Endothelial cell of umbilical vein (primary cell): ENCODE data around the gene ASXL1. TPM values are rescaled to one million over a fixed set of nuclear protein-coding genes. Genes with fewer than 3 reads are reported as not detected.

Experiments used
- BruUV-seq: library from RNA; stranded (reverse); fragments of 400-500 nt; replicated peaks from 2 replicates; lab custom pipeline; 2021; lab: Mats Ljungman, UMichigan
- CTCF ChIA-PET: fragments of 300-600, 350-600 bp; sonication (Branson Sonifier 250); formaldehyde crosslinking; loops from one replicate; lab custom pipeline; 2021; ENCODE audit warnings: antibody characterized with exemption, inconsistent platforms; lab: Charles Lee
- POLR2A ChIA-PET: fragments of 300-600, 350-600 bp; sonication (Branson Sonifier 250); formaldehyde crosslinking; loops from one replicate; lab custom pipeline; 2021; ENCODE audit warnings: antibody characterized with exemption, inconsistent platforms; lab: Charles Lee
- DNase-seq: peaks from one replicate; pipeline ENCODE4 v3.0.0-alpha.2; 2011; ENCODE audit warnings: low read depth, low spot score
- FAIRE-seq: peaks from 2 replicates; lab custom pipeline; 2011; peaks lifted over from hg19 to GRCh38; lab: Jason Lieb, UNC
- H2AFZ ChIP-seq: 2 replicates; pipeline ENCODE4 v1.6.0; 2012; ENCODE audit warnings: low read depth, low read length, control low read depth, inconsistent platforms
- H3K27ac ChIP-seq: 2 replicates; pipeline ENCODE4 v1.5.1; 2011; ENCODE audit warnings: low read depth, mild to moderate bottlenecking, control low read depth, low read length, moderate library complexity; ENCODE audit not compliant: insufficient read depth
- H3K27me3 ChIP-seq, 2 experiments: 2 replicates each; pipeline versions ENCODE4 v1.6.0 to v1.6.1; 2011; ENCODE audit warnings: low read length in 2 of 2, mixed read lengths in 1 of 2; ENCODE audit not compliant: control insufficient read depth in 2 of 2, insufficient read depth in 2 of 2
- H3K36me3 ChIP-seq, 2 experiments: 2 replicates in 1 of 2; 3 replicates in 1 of 2; pipeline ENCODE4 v1.5.1; 2011; ENCODE audit warnings: low read length in 2 of 2, mild to moderate bottlenecking in 1 of 2, moderate library complexity in 1 of 2; ENCODE audit not compliant: control insufficient read depth in 2 of 2, insufficient read depth in 2 of 2; ENCODE audit errors: extremely low read depth in 1 of 2
- H3K4me1 ChIP-seq: 3 replicates; pipeline ENCODE4 v1.5.1; 2011; ENCODE audit warnings: mild to moderate bottlenecking, low read length; ENCODE audit not compliant: control insufficient read depth, insufficient read depth; ENCODE audit errors: extremely low read depth
- H3K4me2 ChIP-seq: 2 replicates; pipeline ENCODE4 v1.6.1; 2011; ENCODE audit warnings: low read length, control low read depth, mixed read lengths; ENCODE audit not compliant: insufficient read depth
- H3K4me3 ChIP-seq, 3 experiments: fragments of 200-600 bp in 1 of 3; sonication (generic), shearing (Covaris generic) in 1 of 3; replicated peaks in 1 of 3; 2 replicates each; pipeline ENCODE4 v1.5.1; 2011 to 2016; ENCODE audit warnings: control low read depth in 3 of 3, low read length in 3 of 3, mild to moderate bottlenecking in 2 of 3, inconsistent platforms in 1 of 3, low read depth in 1 of 3, moderate library complexity in 1 of 3; ENCODE audit not compliant: insufficient read depth in 1 of 3
- H3K79me2 ChIP-seq: 2 replicates; pipeline ENCODE4 v1.6.0; 2012; ENCODE audit warnings: low read length, inconsistent platforms; ENCODE audit not compliant: control insufficient read depth, insufficient read depth
- H3K9ac ChIP-seq: replicated peaks from 2 replicates; pipeline ENCODE3; 2011; ENCODE audit warnings: low read length, control low read depth; ENCODE audit not compliant: insufficient read depth; ENCODE audit errors: extremely low read depth
- H3K9me1 ChIP-seq: replicated peaks from 3 replicates; pipeline ENCODE4 v1.6.0; 2011; ENCODE audit warnings: mild to moderate bottlenecking, low read length; ENCODE audit not compliant: control insufficient read depth, insufficient read depth; ENCODE audit errors: extremely low read depth
- H3K9me3 ChIP-seq: replicated peaks from 2 replicates; pipeline ENCODE4 v1.5.1; 2012; ENCODE audit warnings: low read length, inconsistent platforms; ENCODE audit not compliant: control insufficient read depth, insufficient read depth
- H4K20me1 ChIP-seq: replicated peaks from 2 replicates; pipeline ENCODE3; 2011; ENCODE audit warnings: mild to moderate bottlenecking, low read length; ENCODE audit not compliant: control insufficient read depth, insufficient read depth; ENCODE audit errors: extremely low read depth
- EZH2 ChIP-seq: IDR thresholded peaks from 2 replicates; pipeline ENCODE4 v1.6.1; 2012; ENCODE audit warnings: borderline replicate concordance, low read depth, mild to moderate bottlenecking, moderate library complexity, low read length, inconsistent platforms; ENCODE audit not compliant: severe bottlenecking
- FOS ChIP-seq: IDR thresholded peaks from 2 replicates; pipeline ENCODE4 v1.6.1; 2011; ENCODE audit warnings: mild to moderate bottlenecking, low read length, moderate library complexity, borderline replicate concordance; ENCODE audit not compliant: insufficient read depth
- GATA2 ChIP-seq: IDR thresholded peaks from 2 replicates; pipeline ENCODE4 v1.7.0; 2011; ENCODE audit warnings: low read depth, mild to moderate bottlenecking, moderate library complexity, mixed read lengths, low read length; ENCODE audit not compliant: insufficient read length, insufficient read depth
- JUN ChIP-seq: IDR thresholded peaks from 2 replicates; pipeline ENCODE4 v1.6.1; 2011; ENCODE audit warnings: borderline replicate concordance, low read depth; ENCODE audit not compliant: insufficient read length, insufficient read depth
- MAX ChIP-seq: IDR thresholded peaks from 2 replicates; pipeline ENCODE4 v1.6.1; 2011; ENCODE audit not compliant: insufficient read depth, insufficient read length
- MYC ChIP-seq: IDR thresholded peaks from one replicate; pipeline ENCODE4 v1.6.1; 2011; ENCODE audit warnings: mild to moderate bottlenecking, low read depth, low read length
- POLR2A ChIP-seq: IDR thresholded peaks from 2 replicates; pipeline ENCODE4 v1.6.1; 2012; ENCODE audit warnings: low read depth, mild to moderate bottlenecking, control low read depth, low read length
- POLR2AphosphoS5 ChIP-seq: IDR thresholded peaks from 2 replicates; pipeline ENCODE4 v1.6.1; 2012; ENCODE audit warnings: low read depth, mild to moderate bottlenecking, control low read depth, low read length, moderate library complexity; ENCODE audit not compliant: insufficient read depth
- dilution Hi-C: fragments of 300-500 bp; cut with MboI; formaldehyde crosslinking; loops from one replicate; pipeline ENCODE4 v1.15.0; 2019; ENCODE audit warnings: low sequenced_read_pairs; ENCODE audit not compliant: extremely low pct_ligation_motif_present
- intact Hi-C: fragments of 100-400 bp; cut with micrococcal nuclease; formaldehyde crosslinking; loops from one replicate; pipeline ENCODE4 v1.10.0; 2022
- polyA plus RNA-seq, 4 experiments: library from polyadenylated mRNA; depleted of rRNA in 3 of 4; stranded (reverse) in 3 of 4; unstranded in 1 of 4; fragments of >200 nt; gene quantifications; 2 replicates each; pipeline versions ENCODE4 v1.2.1 to v1.2.3, GENCODE V29; 2011 to 2012; ENCODE audit warnings: missing spikeins in 1 of 4
- total RNA-seq: library from RNA; stranded (reverse); gene quantifications from 2 replicates; pipeline ENCODE4 v1.2.3, GENCODE V29; 2021
- TF ChIP-seq, protein P1 (sequence below), 2 donors: IDR thresholded peaks; 1 replicate in 1 of 2; 2 replicates in 1 of 2; pipeline ENCODE4 v1.5.1; 2011; ENCODE audit warnings: low read length in 2 of 2, mild to moderate bottlenecking in 2 of 2, moderate library complexity in 2 of 2, control low read depth in 1 of 2, inconsistent platforms in 1 of 2, low read depth in 1 of 2; ENCODE audit not compliant: insufficient read depth in 1 of 2; ENCODE audit errors: extremely low read depth in 1 of 2

The ASXL1 gene
- total and polyA plus RNA-seq, 2 donors (not counting 3 experiments of a cell fraction or from before 2014, with no cell fraction given) = 45.4 to 101 TPM

GRCh38 chr20:32436142-32436861, 78.2 kb downstream of the ASXL1 start:
- FAIRE-seq = no peak
- ChIA-PET CTCF (interaction anchor here (1.0 kb wide), 1 partner anchor 10 kb away, joined by 3 read pairs; no protein-coding TSS in a partner anchor), POLR2A (no interaction called here)
- no TSS peak for BruUV-seq
- Histone ChIP-seq H4K20me1 (no peaks in the 10 kb centered on the region), H2AFZ (no peak overlapping the region), H3K27me3 (no peaks in the 10 kb centered on the region), H3K79me2 (peaks cover 13% of the 10 kb centered on the region), H3K9me1 (no peaks in the 10 kb centered on the region), H3K9ac (no peak overlapping the region), H3K4me2 (no peak overlapping the region), H3K9me3 (no peaks in the 10 kb centered on the region), H3K27ac (no peak overlapping the region), H3K4me3 (no peak overlapping the region), H3K4me1 (peaks cover 31% of the 10 kb centered on the region), H3K36me3 (peaks cover 34 to 48% of the 10 kb centered on the region in 2 experiments)
- TF ChIP-seq POLR2A (no peak), MAX (no peak), FOS (no peak)
- intact Hi-C loops (no loop called here), dilution Hi-C loops (no loop called here)
- DNase-seq = no peak

DNA sequence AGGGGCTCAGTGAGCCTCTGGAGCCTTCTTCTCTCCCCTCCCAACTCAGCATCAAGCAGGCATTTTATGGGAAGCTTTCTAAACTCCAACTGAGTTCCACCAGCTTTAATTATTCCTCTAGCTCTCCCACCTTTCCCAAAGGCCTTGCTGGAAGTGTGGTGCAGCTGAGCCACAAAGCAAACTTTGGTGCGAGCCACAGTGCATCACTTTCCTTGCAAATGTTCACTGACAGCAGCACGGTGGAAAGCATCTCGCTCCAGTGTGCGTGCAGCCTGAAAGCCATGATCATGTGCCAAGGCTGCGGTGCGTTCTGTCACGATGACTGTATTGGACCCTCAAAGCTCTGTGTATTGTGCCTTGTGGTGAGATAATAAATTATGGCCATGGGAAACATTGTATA, 78.8 kb downstream of the ASXL1 start:
- FAIRE-seq = no peak

More for the DNA sequence above, 78.8 kb downstream of the ASXL1 start:
- intact Hi-C loops = no loop called here
- TF ChIP-seq POLR2AphosphoS5 = no peak
- TF ChIP-seq JUN = no peak
- TF ChIP-seq MAX = no peak
- TF ChIP-seq, protein P1, sequence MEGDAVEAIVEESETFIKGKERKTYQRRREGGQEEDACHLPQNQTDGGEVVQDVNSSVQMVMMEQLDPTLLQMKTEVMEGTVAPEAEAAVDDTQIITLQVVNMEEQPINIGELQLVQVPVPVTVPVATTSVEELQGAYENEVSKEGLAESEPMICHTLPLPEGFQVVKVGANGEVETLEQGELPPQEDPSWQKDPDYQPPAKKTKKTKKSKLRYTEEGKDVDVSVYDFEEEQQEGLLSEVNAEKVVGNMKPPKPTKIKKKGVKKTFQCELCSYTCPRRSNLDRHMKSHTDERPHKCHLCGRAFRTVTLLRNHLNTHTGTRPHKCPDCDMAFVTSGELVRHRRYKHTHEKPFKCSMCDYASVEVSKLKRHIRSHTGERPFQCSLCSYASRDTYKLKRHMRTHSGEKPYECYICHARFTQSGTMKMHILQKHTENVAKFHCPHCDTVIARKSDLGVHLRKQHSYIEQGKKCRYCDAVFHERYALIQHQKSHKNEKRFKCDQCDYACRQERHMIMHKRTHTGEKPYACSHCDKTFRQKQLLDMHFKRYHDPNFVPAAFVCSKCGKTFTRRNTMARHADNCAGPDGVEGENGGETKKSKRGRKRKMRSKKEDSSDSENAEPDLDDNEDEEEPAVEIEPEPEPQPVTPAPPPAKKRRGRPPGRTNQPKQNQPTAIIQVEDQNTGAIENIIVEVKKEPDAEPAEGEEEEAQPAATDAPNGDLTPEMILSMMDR (IDR thresholded peaks at IDR 0.05; ENCODE audit: extremely low read depth in 1 of 2, insufficient read depth in 1 of 2, low read depth in 1 of 2, low read length in 2 of 2) = no peak
- no peak for TF ChIP-seq GATA2
- TF ChIP-seq FOS = no peak
- no peak for TF ChIP-seq MYC
- no peak for TF ChIP-seq POLR2A
- TF ChIP-seq EZH2 = no peak
- Histone ChIP-seq H3K4me2 (no peak overlapping the region), H4K20me1 (no peaks in the 10 kb centered on the region), H3K36me3 (peaks cover 30 to 49% of the 10 kb centered on the region in 2 experiments), H3K27me3 (no peaks in the 10 kb centered on the region), H2AFZ (no peak overlapping the region), H3K9me1 (no peaks in the 10 kb centered on the region), H3K4me3 (no peak overlapping the region), H3K79me2 (peaks cover 13% of the 10 kb centered on the region), H3K9ac (no peak overlapping the region), H3K27ac (no peak overlapping the region), H3K4me1 (peaks cover 24% of the 10 kb centered on the region), H3K9me3 (no peaks in the 10 kb centered on the region)
- TSS peak; percentile 5 for BruUV-seq
- POLR2A ChIA-PET = no interaction called here
- CTCF ChIA-PET = no interaction called here
- DNase-seq = no peak
- dilution Hi-C loops = no loop called here
